Measurements from ENCODE around the gene KRT12.

KRT12 gene

GRCh38 chr17:40857535-40857934 lies 9.5 kb downstream of the KRT12 start:
- TF ChIP-seq CTCF (IDR thresholded peaks at IDR 0.05; ENCODE audit: borderline replicate concordance, insufficient read depth, low read depth, low read length) = no peak
- no peak overlapping the region for H3K4me3 ChIP-seq (ENCODE audit: low read depth, low read length)

GRCh38 chr17:40854175-40854814 lies 12.7 kb downstream of the KRT12 start:
- TF ChIP-seq CTCF (IDR thresholded peaks at IDR 0.05; ENCODE audit: borderline replicate concordance, insufficient read depth, low read depth, low read length) = no peak
- no peak overlapping the region for H3K4me3 ChIP-seq (ENCODE audit: low read depth, low read length)

GRCh38 chr17:40852364-40852763 lies 14.7 kb downstream of the KRT12 start:
- no peak for TF ChIP-seq CTCF (IDR thresholded peaks at IDR 0.05; ENCODE audit: borderline replicate concordance, insufficient read depth, low read depth, low read length)
- no peak overlapping the region for H3K4me3 ChIP-seq (ENCODE audit: low read depth, low read length)

- TF ChIP-seq CTCF (IDR thresholded peaks at IDR 0.05; ENCODE audit: borderline replicate concordance, insufficient read depth, low read depth, low read length) = no peak
- no peak overlapping the region for H3K4me3 ChIP-seq (ENCODE audit: low read depth, low read length)
Measured at GRCh38 chr17:40850293-40850972, 16.6 kb downstream of the KRT12 start.

- no peak overlapping the region for H3K4me3 ChIP-seq (ENCODE audit: low read depth, low read length)
- TF ChIP-seq CTCF (IDR thresholded peaks at IDR 0.05; ENCODE audit: borderline replicate concordance, insufficient read depth, low read depth, low read length) = no peak
Measured at GRCh38 chr17:40849723-40850122, 17.3 kb downstream of the KRT12 start.

- no peak for TF ChIP-seq CTCF (IDR thresholded peaks at IDR 0.05; ENCODE audit: borderline replicate concordance, insufficient read depth, low read depth, low read length)
- no peak overlapping the region for H3K4me3 ChIP-seq (ENCODE audit: low read depth, low read length)
Measured at GRCh38 chr17:40848583-40849235, 18.3 kb downstream of the KRT12 start.
